GM19455 (cell line): ENCODE results near the gene CTNNA1.

Experiments
- ATAC-seq: cut with Tn5 transposase; IDR thresholded peaks from one replicate; pipeline ENCODE4 v1.9.1; 2021; ENCODE audit not compliant: unreplicated experiment

Gene CTNNA1

DNA sequence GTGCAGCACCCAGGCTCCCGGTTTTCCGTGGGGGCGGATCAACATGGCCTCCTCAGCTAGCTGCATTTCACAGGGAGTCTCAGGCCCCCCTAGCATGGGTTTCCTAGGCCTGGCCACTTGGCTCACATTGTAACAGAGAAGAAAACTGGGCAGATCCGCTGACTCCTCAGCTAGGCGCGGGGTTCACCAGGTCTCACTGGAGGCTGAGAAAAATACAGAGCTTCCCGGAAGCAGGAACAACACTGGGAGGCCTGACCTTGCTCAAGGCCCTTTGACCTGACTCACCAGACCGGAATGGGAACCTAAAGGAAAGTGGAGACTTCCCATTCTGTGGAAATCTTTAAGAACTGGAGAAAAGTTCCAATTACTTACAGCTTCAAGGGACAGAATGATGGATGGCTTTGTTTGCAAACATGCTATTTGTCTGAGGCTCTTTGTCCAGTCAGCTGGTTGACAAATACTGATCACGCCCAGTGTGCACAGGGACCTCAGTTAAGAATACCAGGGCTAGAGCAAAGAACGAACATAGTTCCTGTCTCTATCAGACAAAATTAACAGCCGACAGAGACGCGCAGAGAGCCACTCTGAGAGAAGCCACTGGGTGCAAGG, 210.6 kb downstream of the CTNNA1 start:
- ATAC-seq, result no peak

DNA sequence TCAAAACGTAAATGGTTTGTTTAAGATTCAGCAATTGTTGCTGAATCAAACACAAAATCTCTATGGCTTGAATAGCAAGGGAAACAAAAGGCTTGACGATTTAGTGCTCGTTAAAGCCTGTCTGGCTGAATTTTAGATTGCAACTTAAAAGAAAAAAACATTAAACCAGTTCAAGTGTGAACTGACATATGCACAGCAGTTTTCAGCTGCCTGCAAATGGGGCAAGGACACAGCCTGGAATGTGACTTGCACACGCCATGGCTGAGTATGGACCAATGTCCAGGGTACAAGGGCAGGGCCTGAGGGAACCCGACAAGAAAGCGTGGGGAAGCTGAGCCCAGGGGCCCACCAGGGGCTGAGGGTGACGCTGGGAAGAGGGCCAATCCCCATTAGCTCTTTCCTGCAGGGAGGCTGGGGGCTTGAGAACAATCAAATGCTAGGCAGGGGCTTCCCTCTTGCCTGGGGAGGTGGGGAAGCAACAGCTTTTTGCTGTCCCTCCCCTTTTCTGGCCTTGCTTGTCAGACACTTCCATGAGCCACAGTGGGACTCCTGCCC, 211.5 kb downstream of the CTNNA1 start:
- no peak for ATAC-seq

DNA sequence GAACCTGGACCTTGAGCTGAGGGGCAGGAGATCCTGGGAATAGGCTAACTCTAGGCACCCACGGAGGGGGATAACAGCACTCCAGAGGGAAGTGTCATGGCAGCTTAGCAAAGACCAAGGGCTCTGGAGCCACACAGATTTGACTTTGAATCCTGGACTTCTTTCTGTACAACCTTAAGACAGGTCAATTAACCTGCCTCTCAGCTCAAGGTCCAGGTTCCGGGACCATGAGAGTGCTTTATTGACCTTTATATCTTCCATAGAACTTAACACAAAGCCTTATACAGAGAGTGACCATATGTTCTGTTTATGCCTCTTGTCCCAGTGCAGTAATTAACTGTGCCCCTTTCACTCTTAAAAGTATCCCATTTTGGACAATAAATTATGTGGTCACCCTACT, 212.4 kb downstream of the CTNNA1 start:
- ATAC-seq, result no peak

DNA sequence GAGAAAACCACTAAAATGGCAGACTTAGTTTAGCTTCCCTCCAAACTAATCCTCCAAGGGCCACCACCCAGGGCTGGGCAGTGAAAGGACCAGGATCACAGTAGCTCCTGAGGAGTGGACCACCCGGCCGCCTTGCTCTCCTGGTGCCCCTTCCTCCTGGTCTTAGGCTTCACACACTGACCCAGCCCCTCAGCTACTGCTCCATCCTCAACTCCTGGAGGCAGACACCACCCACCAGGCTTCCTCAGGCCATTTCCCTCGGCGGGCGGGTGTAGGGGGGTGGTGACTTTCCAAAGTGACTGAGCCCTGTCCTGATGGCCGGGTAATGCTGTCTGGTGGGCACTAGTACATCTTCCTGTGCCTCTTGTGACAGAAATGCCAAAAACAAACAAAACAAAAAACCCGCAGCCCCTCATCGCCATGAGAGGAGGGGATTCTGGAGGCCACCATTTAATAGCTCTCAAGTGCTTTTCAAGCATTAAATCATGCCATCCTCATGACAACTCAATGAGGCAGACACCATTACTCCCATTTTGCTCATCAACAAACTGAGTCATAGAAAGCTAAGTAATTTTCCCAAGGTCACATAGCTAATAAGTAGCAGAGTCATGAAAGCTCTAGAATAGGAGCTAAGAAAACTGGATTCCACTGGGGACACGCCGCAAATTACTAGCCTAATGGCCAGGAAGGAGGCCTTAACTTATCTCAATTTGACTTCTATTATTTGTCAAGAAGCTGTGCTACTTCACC, 213.2 kb downstream of the CTNNA1 start:
- no peak for ATAC-seq

DNA sequence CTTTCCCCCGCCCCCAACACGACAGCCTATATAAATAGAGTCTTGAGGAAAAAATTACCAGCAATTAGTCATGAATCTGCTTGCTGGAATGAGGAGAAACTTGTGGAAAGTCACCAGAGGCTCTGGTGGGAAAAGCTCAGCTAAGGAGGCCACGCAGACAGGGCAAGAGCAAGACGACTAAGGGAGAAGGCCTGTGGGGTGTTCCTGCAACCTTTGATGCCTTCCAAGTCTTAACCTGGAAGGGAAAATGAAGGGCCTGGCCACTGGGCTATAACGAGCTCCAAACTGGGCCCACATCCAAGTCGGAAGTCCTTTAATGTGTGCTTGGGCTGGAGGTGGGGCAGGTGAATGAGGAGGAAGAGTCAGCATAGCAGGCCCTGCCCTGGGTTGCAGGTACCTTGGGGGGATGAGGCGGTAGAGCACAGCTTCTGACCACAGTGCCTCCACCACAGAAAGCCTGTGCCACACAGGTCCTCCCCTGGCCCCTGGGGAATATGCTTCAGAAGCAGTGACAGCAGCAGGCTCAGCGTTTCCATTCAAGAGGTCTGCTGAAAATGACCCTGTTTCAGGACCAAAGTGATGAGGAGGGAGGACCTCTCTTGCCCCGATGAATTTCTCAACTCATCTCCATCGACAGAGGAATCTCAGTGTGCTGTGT, 214.7 kb downstream of the CTNNA1 start:
- ATAC-seq, result no peak

DNA sequence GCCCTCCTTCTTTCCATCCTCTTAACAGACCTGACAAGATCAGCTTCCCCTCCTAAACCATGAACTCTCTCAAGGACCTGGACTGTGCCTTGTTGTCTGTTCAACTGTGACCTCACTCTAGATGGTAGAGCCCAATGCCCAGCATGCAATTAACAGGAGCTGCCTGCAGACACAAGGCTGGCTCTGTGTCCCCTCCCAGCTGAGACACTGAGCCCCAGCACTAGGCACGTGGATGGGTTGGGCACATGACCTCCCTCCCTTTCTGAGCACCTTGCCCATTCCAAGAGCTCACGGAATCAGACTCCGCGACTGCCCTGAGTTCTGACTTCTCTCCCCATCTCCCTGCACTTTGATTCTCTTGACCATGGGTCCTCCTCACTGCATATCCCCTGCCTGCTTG, 215.4 kb downstream of the CTNNA1 start:
- ATAC-seq, result no peak

DNA sequence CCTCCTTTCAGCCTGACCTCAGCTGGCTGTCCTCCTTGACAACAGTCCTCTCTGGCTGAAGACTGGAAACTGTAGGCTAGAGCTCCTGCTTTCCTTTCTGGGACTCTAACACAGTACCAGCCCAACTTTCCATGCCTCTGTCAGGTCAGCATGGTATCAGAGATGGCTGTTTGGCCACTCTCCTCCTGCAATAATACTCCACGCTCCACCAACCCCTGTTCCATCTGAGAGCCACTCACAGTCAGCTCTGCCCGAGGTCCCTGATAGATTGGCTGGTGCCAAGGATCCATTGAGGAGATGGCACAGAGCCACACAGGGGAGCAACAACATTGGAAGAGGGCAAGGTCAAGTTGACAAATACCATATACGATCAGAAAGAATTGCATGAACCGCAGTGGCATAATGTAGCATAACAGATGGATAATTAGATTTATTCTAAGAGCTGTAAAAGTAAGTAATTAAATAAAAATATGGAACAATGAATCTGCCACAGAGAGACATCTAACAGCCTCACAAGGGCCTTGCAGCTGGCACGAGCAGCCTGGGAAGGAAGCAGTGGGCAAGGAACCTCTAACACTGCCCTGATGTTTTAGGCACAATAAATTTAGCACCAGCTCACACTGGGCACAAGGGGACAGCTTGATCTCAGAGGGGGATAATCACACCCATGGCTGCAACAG, 216.2 kb downstream of the CTNNA1 start:
- no peak for ATAC-seq

DNA sequence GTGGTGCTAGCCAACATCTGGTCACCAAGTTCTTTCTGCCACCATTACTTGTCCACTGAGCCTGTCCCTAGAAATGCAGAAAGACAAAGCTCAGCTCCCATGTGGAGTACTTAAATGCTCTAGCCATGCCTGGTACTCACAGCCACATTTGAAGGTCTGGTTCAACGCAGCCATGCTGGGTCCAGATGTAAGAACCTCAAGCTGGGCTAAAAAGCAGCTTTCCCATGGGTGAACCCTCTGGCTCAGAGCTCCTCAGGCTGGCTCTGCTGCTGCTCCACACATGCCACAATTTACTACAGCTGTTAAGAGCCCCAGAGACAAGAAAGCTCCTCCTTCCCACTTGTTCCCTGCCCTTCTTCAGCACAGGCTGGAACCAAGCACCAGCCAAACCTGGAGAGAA, 219.0 kb downstream of the CTNNA1 start:
- no peak for ATAC-seq

DNA sequence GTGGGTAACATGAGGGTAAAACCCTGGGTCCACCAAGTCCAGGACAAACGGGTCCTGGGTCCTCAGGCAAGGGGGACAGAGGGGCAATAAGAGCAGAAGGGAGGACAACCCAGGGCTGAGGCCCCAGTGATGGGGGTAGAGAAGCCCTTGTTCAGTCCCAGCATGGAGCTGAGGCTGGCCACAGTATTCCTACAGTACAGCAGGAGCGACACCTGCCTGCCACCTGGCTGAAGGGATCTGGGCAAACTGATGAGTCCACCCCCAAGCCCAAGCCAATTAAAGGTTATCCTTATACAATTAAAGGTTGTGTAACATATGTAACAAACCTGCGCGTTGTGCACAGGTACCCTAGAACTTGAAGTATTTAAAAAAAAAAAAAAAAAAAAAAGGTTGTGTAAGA, 219.6 kb downstream of the CTNNA1 start:
- ATAC-seq, result no peak

DNA sequence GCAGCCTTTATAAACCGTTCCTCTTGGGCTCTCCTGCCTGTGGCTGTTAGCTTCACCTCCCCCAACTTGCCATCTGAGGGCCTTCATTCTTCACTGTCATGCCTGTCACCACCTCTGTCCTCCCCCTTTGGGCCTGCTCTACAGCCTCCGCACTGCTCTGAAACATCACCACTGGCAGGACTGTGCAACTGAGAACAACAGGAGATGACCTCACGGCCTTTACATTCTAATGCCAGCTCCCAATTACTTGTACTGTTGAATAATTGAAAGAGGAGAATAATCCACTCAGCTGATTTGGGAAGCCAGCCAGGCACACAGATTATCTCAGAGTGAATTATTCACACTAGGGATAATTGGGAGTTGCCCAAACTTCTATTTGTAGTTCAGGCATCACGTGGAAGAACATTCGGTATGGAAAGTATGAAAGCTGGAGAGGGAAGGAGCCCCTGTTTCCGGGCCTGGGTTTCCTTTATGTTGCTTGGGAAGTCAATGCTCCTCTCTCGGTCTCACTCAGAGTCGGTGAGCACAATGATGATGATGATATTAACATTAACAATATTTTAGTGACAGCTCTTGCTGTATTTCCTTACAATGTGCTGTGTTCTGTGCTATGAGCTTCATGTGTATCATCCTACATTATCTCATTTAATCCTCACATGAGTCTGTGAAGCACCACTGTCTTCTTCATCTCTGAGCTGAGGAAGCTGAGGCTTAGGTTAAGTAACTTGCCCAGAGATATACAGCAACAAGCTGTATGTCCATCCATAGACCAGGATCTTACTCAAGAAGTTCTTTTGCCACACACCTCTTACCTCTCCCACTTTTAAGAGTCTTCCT, 221.2 kb downstream of the CTNNA1 start:
- ATAC-seq, result no peak

DNA sequence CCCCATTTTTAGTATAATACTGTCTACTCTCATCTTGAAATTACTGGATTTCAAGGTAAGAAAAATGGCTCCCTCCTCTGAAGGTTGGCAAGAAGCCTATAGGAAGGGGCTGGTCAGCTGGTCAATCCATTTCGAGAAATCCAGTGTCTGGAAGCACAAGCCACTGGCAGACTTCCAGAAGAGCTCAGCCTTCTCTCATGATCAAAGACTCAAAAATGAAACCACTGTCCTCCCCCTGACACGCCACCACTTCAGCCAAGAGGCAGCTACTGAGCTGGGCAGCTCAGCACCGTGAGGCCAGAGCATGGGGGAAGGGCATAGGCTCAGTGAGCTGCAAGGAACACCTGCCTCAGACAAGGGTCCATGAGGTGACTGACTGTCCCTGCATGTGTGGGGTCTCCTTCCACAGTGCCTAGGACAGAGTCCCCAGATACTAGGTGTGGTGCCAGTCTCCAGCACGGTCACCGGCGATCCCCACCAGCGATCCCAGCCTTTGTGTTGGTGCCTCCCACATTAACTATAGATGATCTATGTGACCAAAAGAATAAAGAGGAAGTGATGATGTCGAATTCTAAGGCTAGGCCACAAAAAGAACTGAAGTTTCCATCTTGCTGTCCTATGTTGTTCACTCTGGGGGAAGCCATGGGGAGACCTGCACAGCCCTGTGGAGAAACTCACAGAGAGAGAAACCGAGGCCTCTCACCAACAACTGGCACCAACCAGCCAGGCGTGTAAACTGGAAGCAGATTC, 222.0 kb downstream of the CTNNA1 start:
- ATAC-seq, result no peak

DNA sequence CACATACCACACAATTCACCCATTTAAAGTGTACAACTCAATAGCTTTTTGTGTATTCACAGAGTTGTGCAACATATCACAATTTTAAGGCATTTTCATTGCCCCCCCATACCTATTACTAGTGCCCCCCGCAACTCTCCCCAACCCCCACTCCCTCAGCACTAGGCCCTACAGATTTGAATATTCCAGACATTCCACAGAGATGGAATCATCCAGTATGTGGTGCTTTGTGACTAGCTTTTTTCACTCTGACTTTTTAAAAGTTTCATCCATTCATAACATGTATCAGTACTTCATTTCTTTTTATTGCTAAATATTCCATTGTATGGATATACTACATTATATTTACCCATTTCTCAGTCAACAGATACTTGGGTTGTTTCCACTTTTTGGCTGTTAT, 224.9 kb downstream of the CTNNA1 start:
- ATAC-seq, result no peak

DNA sequence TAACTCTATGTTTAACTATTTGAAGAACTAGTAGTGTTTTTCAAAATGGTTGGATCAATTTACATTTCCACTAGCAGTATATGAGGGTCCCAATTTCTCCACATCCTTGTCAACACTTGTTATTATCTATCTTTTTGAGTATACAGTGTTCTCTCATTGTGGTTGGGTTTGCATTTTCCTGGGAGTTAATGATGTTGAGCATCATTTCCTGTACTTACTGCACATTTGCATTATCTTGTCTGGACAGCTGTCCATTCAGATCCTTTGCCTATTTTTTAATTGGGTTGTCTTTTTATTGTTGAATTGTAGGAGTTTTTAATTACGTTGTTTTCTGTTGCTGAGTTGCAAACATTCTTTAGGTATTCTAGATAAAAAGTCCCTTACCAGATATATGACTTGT, 225.4 kb downstream of the CTNNA1 start:
- ATAC-seq, result no peak

DNA sequence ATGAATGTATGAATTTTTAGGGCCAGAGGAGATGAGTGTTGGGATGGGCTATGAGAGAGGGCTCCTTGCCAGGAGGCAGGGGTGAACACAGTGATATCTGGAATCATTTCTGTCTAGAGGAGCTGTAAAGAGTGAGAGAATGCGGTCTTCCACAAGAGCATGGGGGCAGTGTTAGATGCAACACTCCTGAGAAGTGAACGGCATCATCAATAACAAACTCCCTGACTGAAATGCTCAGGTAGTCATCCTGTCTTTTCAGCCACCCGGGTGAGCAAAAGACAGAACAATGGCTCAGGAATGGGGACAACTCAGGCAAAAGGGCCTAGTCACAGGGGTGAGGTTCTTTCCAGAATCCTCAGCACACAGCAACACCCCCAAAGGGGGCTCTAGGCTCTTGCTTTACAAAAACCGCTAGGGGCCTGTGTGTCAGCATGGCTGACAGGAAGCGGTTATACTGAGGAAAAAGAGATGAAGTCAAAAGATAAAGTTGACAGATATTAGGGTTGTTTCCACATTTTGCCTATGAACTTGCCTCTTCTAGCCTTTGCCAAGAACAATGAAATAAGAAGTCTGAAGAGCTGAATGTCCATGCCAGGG, 226.6 kb downstream of the CTNNA1 start:
- no peak for ATAC-seq

DNA sequence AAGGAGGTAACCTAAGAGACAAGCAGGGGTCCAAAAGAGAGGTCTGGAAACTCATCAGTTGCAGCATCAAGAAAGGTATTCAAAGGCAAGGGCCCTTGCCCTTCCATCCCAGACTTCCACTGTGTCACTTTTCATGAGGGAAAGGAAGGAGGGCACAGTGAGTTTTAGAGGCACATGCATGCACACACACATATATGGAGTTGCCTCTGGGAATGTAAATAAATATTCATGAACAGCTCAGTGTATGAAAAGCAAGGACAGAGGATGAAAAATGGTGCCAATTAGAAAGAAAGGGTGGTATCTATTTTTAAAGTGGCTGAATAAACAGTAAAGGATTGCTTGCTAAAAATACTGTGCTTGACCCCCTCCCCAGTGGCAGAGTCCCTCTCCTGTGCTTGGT, 227.2 kb downstream of the CTNNA1 start:
- no peak for ATAC-seq

DNA sequence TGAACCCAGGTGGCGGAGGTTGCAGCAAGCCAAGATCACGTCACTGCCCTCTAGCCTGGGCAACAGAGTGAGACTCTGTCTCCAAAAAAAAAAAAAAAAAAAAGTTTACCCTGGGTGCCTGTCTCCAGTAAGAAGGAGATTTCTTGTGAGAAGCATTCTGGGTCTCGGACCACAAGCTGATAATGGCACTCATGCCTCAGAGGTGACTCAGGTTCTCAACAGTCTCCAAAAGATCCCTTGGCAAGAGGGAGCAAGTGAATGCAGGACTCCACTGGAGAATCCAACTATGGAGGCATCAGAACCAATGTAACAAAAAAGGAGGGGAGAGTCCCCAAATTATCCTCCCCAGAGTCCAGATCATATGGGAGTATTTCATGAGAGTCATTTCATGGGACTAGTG, 227.9 kb downstream of the CTNNA1 start:
- ATAC-seq, result no peak

DNA sequence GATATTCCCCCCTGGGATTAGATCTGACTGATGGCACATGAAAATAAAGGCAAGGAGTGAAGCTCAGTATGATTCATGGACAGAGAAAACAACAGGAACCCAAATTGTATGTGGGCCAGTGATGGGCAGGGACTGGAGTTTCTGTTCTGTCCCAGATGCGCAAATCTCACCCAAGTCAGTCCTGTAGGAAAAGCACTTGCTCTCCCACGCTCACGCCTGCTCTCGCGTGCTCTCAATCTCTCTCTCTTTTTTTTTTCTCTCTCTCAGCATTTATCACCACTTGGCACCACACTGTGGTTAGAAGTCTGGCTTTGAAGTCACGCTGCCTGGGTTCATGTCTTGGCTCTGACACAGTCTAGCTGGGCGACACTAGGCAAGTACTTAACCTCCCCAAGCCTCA, 228.4 kb downstream of the CTNNA1 start:
- no peak for ATAC-seq

DNA sequence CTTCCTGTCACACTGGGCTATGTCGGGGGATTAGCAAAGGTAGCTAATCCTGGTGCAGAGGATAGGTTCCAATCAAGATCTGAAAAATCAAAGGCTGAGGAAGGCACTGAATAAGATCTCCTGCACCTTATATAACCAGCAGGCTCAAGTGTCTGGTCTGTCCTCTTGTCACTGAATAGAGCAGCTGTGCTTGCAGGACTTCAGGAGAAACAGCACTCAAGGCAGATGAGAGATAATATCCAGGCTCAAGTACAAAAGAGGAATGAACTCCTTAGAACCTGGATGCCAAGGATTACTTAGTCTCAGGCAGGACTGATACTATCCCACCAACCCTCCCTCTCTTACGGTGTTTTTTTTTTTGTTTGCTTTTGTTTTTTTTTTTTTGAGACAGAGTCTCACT, 230.8 kb downstream of the CTNNA1 start:
- ATAC-seq, result no peak
